ENCODE results near the gene TMED3. TPM values are rescaled to one million over a fixed set of nuclear protein-coding genes. Genes with fewer than 3 reads are reported as not detected.

Gene TMED3
- 124 and 154 TPM in 2 replicates for total RNA-seq

GRCh38 chr15:79310985-79311900 lies at the start of gene TMED3:
TSS of gene TMED3 (plus strand) at chr15:79311112. CDS start at chr15:79311250, 138 bp downstream.

GRCh38 chr15:79282371-79283251 lies 28.3 kb upstream of the TMED3 start, which contains the start of gene ANKRD34C:
TSS of gene ANKRD34C (plus strand) at chr15:79282722. CDS start at chr15:79293285, 10,563 bp downstream.

Other genes starting within 250 kb of the TMED3 start
- gene RASGRF1, start 220.3 kb upstream of the TMED3 start, total RNA-seq: under 0.01 and 0.37 TPM in 2 replicates
- not detected in 2 replicates for gene ANKRD34C, start 28.4 kb upstream of the TMED3 start, total RNA-seq
- gene MINAR1, start 121.2 kb downstream of the TMED3 start, total RNA-seq: 0.66 and 0.75 TPM in 2 replicates